NCI-H82 treated with DMSO at 0.1 percent for 48 hours (cell line): ENCODE results near the gene ADNP.
"Not testable (repeated sequence)": the region's sequence is repeated elsewhere in the genome, so short reads cannot be mapped to it uniquely, and the experiment has no call there.

Experiments
- DNase-seq: peaks from one replicate; lab custom pipeline; 2025; ENCODE audit not compliant: unreplicated experiment; lab: John Stamatoyannopoulos, UW

ADNP gene

DNA sequence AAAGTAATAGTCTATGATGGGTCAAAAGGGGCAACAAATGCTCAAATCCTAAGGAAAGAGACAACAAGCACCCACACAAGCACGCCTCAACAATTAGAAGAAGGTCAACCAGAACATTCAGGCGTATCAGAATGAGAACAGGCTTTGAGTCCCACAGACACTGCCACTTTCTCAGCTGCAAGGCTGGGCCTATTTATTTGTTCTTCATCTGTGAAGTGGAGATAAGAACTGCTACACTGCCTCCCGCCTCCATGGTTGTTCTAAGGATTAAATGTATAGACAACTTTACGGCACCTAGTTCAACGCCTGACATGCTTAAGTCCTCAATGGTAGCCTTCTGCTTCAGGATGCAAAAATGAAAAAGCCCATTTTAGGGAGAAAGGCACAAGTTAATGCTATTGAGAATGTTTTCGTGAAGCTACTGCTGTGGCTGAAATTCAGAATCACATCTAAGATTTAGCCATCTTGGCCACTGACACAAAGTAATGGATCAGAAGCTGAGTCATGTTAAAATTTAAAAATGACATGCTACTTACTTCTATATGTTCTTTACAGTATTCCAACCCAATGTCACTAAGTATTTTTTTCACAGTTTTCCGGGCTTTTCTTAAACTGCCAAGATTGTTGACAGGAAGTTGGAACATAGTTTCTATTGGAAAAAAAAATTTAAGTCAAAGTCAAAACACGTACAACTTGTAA, 27.7 kb downstream of the ADNP start:
- no peak for DNase-seq

DNA sequence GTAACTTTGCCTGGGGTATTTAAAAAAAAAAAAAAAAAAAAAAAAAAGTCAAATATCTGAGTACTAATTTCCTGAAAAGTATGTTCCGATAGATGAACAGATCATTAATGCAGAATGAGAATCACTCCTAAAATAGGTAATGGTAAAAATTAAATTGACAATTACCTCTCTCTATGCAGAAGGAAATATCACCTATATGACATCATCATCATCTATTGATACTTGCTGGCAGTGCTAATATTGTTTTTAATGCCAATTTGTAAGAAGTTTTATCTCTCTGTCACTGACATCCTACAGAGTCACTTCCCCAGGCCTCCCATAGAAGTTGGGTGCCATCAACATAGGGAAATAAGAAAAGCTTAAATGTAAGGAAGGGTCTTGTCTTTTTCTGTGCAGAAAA, 29.9 kb downstream of the ADNP start:
- no peak for DNase-seq

DNA sequence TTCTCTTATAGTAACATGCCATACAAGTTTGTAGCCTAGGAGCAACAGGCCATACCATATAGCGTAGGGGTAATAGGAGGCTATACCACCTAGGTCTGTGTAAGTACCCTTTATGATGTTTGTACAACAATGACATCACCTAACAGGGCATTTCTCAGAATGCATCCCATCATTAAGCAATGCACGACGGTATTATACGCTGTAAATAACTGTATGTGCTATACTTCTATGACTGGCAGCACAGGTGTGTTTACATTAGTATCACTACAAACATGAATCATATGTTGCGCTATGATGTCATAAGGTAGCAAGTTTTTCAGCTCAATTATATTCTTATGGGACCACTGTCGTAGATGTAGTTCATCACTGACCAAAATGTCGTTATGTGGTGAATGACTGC, 31.0 kb downstream of the ADNP start:
- no peak for DNase-seq

DNA sequence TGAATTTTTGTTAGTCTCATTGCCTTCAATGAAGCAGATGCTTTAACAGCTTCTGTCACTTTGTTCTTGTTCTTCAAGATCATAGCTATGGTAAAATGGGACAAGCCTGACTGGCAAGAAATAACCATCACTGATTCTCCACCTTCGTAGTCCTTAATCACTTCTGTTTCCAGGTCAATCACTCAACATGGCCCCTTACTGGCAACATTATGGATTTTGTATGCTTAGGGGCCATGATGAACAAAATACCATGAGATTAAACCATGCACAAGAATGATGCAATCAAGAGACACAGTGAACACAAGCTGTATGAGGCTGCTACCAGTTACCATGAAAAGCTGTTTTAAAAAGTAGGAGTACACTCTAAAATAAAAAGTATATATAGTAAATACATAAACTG, 32.8 kb downstream of the ADNP start:
- DNase-seq, result no peak

DNA sequence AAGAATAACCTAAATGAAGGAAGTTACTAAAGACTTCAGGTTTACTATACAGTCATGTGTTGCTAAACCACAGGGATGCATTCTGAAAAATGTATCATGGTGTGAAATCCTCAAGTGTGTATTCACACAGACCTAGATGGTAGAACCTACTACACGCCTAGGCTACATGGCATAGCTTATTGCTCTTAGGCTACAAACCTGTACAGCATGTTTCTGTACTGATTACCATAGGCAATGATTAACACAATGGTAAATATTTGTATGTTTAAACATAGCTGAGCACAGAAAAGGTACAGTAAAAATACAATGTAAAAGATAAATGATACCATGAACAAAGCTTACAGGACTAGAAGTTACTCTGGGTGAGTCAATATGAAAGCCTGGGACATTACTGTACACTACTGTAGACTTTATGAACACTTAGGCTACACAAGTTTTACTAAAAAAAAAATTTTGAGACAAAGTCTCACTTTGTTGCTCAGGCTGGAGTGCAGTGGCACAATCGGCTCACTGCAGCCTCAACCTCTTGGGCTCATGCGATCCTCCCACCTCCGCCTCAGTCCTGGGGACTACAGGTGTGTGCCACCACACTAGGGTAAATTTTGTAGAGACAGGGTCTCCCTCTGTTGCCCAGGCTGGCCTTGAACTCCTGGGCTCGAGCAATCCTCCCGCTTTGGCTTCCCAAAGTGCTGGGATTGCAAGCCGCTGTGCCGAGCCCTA, 36.0 kb downstream of the ADNP start:
- DNase-seq, result no peak

DNA sequence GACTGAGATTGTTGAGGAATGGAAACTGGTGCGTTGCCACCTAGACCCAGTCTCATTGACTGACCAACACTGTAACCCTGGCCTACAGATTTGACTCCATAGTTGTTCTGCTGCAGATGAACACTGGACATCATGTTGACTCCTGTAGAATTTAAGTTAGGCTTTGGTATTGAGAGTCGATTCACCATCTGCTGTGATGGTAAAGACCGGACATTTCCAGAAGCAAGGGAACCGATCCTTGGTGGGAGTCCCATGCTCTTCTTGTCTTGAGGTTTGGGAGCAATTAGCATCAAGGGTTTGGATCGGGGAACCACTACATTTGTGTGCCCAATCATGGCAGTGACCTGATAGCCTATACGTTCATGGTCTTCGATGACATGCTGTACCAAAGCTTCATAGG, 37.6 kb downstream of the ADNP start:
- no peak for DNase-seq

DNA sequence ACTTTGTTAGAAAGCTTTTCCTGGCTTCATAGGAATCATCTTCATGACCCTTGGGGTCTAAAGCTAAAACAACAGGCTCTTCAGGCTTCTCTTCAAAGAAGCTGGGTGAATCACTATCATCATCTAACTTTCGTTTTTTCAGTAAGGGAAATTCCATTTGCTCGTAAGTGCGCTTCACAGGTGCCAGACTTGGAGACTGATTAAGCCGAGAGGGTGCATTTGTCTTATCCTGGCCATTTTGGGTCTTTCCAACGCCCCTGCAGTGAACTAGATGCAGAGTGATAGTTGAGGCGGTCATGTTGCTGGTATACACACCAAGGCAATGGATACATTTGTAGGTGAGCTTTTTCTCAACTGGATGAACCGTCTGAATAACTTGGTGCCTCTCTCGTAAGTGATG, 38.8 kb downstream of the ADNP start:
- no peak for DNase-seq

DNA sequence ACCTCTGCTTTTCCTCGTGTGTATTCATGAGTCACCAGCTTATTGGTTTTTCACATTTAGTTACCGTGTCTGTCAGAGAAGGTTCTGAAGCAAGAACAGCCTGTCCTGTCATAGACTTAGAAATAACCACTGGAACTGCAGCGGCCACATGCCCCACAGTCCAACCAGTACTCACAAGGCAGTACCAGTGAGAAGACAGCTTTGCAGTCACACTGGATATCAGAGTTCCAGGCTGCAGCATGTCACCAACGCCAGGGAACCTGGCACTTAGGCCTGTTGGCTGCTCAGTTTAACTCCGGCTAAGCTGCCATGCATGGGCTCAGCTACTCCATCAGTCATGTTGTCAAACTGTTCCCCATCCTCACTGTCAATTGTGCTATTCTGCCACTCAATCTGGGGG, 40.1 kb downstream of the ADNP start:
- DNase-seq, result no peak

DNA sequence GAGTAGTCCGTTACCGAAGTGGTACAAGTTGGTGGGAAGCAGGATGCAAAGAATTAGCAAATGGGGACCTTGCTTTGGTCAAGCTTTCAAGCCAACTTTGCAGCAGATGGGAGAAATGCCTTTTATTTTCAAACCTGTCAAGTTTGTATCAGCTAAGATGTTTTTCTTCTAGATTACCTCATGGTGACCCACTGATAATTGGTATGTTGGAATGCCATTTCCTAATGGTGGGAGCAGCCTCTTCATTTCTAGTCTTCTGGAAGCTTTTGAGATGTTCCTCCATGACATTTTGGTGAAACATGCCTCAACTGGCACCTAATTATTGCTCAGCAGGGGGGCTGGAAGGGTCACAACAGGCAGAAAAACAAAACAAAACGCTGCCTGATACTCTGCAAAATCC, 43.7 kb downstream of the ADNP start:
- no peak for DNase-seq

DNA sequence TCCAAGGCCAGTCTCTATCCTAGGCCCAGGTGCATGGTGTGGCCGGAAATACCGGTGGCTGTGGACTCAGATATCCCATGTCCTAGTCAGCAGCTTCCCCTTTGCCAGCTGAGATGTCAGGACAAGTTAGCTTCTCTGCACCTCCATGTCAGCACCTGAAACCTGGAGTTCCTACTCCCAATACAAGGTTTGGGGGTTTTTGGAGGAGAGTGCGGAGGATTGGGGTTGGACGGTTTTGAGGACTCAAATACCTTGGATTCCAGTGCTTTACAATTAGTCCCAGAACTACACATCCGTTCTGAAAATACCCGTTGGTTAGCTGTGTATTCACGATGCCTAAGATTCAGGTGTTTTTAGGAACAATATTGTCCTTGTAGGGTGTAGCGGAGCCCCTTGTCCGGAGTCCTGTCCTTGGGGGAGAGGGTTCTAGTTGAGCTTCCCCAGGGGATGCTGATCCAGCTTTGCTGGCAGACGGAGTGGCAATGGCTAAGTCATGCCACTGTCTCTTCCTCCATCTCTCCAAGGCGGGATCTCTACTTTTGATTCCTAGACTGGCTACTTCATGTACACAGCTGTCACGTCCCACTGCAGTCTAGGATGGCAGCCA, 45.0 kb downstream of the ADNP start:
- DNase-seq, result peak; percentile 7

DNA sequence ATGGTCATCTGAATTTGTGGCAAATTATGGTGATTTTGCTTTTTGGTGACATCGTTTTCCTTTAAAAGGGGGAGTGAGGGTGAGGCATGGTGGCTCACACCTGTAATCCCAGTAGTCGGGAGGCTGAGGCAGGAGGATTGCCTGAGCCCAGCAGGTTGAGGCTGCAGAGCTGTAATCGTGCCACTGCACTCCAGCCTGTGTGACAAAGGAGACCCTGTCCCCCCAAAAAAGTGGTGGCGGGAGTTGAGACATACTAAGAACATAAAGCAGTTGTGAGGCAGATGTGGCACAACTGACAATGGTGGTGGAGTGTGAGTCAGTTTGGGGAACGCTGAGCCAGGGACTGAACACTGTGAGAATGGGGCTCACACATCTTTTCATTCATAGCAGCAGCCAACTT, 45.5 kb downstream of the ADNP start:
- DNase-seq, result no peak

DNA sequence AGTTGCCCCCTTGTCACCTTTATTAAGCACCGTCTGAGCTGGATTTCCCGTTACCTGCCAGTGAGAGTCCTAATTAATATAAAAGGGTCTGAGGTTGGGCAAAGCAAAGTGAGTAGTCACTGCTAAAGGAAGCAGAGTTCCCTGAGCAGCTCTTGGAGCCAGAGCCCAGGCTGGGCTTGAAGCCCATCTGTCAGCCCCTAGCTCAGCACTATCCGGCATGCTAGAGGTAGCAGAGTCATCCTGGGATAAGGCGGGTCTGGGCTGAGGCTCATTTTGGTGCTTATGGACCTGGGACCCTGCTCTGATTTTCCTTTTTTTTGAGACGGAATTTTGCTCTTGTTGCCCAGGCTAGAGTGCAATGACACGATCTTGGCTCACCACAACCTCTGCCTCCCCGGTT, 46.2 kb downstream of the ADNP start:
- DNase-seq, result no peak

DNA sequence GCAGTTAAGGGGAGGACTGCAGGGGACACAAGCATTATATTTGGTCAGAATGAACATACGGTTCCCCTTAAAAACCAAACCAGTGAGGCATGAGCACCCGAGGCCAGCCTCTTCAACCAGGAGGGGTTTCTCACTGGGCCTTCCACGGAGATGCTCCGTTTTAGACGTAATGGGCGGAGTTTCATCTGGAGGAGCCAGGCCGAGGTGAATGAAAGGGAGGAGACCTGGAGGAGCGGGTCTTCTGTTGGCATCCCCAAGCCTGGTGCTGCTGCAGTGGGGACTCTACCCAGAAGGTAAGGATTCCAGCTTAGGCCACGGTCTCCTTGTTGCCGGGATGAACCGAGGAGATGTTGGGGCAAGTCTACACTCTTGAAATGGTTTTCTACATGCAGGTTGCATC, 47.4 kb downstream of the ADNP start:
- no peak for DNase-seq

DNA sequence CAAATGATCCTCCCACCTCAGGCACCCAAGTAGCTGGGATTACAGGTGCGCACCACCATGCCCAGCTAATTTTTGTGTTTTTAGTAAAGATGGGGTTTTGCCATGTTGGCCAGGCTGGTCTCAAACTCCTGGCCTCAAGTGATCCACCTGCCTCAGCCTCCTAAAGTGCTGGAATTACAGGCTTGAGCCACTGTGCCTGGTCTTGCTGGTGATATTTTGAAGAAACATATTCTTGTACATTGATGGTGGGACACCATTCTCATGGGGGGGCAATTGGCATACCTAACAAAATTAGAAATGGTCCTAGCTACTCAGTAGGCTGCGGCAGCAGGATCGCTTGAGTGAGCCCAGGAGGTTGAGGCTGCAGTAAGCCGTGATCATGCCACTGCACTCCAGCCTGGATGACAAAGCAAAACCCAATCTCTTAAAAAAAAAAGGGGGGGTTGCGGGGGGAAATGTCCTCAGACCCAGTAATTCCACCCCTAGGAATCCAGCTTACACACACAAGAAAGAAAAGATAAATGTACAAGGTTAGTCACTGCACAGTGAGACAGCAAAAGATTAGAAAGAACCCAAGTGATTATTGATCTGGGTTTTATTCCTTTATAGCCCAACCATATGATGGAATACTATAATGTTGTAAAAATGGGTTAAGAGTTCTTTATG, 49.3 kb downstream of the ADNP start:
- not testable (repeated sequence) for DNase-seq

DNA sequence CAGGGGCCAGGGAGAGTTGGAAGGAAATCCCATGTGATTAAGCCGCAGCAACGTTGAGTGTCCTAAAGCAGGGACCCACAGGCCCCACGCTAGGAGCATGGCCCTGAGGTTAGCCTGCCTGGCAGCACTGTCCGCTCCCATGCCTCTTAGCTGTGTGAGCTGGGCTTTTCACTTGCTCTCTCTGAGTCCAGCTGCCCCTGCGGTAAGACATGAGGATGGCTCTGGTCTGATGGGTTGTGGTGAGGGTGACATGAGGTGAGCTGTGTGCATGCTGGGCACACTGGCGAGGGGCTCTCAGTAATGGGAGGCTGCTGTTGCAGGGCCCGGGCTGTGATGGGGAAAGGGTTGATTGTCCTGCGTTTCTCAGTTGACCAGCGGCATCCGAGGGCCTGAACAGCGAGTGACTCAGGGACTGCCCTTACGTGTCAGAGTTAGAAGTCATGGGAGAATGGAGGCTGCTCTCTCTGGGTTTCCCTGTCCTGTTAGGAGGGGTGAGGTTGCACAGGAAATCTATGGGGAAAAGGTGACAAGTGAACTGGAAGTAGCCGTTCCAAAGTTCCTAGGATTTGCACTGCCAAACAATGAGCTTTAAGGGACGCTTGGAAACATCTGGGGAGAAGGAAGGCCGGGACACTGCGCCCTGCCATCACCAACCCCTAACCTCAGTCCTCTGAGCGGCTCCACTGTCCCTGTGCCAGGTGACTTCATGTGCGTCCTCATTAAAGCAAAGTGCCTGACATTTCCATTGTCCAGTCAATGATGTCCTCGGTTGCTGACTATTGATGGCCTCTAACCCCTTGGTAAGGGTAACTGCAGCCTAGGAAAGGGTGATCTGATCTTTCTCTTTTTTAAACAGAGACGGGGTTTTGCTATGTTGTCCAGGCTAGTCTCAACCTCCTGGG, 51.3 kb downstream of the ADNP start:
- no peak for DNase-seq

DNA sequence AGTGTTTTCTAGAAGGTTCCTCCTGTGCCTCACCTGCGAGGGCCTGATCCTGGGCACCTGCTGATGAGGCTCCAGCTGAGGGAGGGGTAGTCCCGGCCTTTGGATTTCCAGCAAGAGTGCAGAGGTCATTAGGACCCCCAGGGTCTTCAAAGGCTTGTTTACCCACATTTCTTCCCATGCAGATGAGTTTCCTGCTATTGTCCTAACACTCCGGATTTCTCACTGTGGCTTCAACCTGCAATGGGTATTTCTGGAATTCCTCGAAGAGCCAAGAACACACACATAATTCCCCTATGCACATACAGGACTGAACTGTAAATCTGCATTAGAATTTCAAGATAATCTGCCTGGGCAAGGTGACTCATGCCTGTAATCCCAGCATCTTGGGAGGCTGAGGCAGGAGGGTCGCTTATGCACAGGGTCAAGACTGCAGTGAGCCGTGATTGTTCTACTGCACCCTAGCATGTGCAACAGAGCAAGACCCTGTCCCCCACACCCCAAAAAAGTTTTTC, 53.9 kb downstream of the ADNP start:
- no peak for DNase-seq

DNA sequence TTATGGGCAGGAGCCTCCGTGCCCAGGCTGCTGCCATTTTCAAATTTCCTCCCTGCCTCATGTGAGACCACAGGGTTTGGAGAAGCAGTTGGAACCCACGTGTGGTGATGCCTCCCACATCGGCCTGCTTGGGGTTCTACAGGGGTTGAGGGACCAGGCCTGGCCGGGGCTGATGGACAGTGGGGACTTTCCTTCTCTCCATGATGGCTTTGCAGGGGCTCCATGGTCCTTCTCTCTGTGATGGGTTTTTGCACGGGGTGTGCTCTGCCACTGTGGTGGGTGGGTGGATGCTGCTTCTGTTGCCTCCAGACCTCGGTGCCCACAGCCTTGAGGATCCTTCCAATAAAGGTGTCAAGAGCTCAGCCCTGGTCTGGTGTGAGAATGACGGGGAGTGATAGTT, 54.4 kb downstream of the ADNP start:
- DNase-seq, result no peak

DNA sequence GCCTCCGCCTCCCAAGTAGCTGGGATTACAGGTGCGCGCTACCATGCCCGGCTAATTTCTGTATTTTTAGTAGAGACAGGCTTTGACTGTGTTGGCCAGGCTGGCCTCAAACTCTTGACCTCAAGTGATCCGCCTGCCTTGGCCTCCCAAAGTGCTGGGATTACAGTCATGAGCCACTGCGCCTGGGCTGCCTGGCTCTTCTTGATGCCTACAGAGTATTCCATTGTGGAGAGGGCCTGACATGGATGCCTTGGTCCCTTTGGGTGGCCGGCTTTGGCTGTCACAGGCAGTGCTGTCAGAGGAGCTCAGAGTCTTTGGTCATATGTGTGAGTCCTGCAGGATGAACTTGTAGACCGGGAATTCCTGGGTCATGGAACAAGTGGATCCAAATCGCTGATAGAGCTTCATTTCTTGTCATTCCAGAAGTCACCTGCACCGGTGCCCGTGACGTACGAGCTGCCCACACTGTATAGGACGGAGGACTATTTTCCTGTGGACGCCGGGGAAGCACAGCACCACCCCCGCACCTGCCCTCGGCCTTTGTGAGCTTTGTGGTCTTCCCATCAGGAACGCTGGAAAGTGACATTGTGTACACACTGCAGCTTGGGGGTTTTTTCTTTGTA, 55.1 kb downstream of the ADNP start:
- no peak for DNase-seq

DNA sequence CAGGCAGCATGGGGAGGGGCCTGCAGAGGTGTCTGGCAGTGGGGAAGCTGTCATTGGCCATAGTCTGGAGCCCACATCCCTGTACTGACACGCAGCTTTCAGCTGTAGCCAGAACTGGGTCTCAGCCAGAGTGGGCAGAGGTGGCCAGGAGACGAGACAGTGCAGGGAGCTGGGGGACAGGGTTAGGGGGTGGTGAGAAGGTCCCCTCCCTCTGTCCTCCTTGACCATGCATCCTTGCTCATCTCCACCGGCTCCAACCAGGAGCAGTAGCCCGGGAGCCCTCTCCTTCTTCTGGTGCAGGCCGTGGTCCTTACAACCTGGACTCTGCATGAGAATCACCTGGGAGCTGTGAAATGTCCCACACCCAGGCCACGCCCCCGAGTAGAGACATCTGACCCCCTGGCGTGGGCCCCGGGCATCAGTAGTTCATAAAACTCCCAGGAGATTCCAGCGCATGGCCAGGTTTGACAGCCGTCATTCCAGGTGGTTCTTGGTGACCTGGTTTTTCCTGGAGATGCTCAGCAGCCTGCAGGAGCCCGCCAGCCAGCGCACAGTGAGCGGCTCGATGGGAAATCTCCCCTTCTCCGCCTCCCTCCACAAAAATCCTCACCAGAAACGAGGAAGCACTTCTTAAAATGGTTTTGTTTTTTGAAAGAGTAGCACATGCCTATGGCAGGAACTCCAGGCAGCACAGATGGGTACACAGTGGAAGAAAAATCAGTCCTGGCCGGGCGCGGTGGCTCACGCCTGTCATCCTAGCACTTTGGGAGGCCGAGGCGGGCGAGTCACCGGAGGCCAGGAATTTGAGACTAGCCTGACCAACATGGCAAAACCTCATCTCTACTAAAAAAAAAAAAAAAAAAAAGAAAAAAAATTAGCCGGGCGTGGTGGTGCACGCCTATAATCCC, 56.2 kb downstream of the ADNP start:
- DNase-seq, result no peak
